Activated gamma-delta T cell (primary cell): ENCODE measurements around the gene ACP7.
"Not testable (repeated sequence)": the region's sequence is repeated elsewhere in the genome, so short reads cannot be mapped to it uniquely, and the experiment has no call there.

ENCODE experiments used
- DNase-seq: peaks from one replicate; lab custom pipeline; 2025; lab: John Stamatoyannopoulos, UW

Gene ACP7

DNA sequence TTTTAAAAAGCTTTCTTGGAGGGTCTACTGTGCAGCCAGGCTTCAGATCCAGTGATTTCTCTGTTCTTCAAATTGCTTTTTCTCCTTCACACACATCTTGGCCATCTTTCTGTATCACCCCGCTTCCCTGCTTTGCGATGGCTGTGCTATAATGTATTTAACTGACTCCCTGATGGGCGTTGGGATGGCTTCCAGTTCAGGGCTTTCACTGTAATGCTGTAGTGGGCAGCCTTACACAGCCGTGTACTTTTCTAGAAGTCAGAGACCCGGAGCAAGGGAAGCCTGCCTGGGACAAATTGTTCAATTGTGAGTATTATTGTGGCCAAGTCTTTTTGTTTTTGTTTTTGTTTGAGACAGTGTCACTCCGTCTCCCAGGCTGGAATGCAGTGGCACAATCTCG, 22.0 kb downstream of the ACP7 start:
- no peak for DNase-seq

- no peak for DNase-seq
Measured at GRCh38 chr19:39109641-39110040, 25.5 kb downstream of the ACP7 start.

DNA sequence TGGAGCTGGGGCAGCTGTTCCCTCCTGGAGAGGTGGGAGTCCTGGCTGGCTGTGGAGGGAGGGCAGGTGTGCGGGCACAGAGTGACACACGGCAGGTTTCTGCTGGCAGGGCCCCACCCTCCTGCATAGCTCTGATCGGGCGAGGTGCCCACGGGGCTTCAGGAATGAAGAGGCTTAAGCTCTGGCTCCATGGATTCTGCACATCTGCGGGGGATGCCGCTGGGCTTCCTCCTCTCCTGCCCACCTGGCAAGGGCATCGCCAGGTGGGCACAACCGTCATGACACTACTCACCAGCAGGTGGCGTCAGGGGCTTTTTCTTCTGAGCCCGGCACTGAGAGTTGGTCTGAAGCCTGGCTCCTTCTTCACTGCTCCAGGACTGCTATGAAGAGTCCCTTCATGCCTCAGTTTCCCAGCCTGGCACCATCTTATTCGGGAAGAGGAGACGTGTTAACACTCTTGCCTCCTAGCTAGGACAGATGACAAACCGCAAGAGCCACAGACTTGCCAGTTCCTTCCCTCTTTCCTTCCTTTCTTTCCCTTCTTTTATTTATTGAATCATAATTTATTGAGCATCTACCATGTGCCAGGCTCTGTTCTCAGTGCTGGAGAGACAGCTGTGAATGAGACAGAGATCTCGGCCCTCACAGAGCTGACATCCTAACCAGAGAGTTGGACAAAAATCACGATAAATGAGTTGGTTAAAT, 26.2 kb downstream of the ACP7 start:
- DNase-seq: no peak

- no peak for DNase-seq
Measured at GRCh38 chr19:39111593-39112199, 27.5 kb downstream of the ACP7 start.

DNA sequence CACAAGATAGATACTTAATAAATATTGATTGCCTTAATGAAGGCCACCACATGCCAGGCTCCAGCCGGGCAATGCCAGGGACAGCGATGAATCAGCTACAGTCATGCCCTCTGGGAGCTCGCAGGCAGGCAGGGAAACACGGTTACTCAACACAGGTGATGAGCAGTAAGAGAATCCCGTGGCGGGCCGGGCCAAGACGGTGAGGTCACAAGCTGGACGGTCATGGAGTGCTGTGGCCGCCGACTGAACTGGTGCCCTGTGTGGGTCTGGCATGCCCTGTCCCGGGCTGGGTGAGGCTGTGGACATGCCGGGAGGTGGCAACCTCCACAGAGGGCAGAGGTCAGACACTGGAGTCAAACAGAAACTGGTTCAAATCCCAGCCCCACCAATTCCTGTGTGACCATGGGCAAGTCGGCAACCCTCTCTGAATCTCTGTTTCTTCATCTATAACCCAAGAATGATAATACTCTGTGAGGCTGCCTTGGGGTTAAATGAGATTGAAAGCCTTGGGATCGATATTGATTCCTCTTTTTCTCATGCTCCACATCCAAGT, 28.2 kb downstream of the ACP7 start:
- no peak for DNase-seq

- DNase-seq: no peak
Measured at GRCh38 chr19:39113199-39113598, 29.0 kb downstream of the ACP7 start.

DNA sequence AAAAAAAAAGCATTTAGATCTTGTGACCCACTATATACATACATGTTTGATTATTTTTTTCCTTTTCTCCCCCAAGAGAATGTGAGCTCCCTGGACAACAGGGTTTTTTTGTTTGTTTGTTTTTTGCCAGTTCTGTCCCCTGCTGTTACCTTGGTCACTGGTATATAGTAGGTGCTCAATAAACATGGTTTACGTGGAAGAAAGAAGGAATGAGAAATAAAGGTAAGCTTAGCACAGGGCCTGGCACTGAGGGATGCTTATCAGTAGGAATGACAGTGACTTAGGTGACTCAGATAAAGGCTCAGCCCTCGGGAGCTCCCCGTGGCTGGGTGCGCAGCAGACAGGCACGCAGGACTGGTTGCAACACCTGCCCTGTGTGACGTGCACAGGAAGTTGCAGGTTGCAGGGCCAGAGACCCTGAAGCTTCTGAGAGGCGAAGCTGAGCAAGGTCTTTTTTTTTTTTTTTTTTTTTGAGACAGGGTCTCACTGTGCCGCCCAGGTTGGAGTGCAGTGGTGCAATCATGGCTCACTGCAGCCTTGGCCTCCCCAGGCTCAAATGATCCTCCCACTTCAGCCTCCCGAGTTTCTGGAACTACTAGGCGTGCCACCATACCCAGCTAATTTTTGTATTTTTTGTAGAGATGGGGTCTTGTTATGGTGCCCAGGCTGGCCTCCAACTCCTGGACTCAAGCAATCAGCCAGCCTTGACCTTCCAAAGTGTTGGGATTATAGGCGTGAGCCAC, 31.1 kb downstream of the ACP7 start:
- DNase-seq: no peak

- not testable (repeated sequence) for DNase-seq
Measured at GRCh38 chr19:39117023-39117422, 32.9 kb downstream of the ACP7 start.

- DNase-seq: no peak
Measured at GRCh38 chr19:39119830-39120229, 35.7 kb downstream of the ACP7 start.

GRCh38 chr19:39122934-39123731, 39.0 kb downstream of the ACP7 start:
- DNase-seq: no peak

DNA sequence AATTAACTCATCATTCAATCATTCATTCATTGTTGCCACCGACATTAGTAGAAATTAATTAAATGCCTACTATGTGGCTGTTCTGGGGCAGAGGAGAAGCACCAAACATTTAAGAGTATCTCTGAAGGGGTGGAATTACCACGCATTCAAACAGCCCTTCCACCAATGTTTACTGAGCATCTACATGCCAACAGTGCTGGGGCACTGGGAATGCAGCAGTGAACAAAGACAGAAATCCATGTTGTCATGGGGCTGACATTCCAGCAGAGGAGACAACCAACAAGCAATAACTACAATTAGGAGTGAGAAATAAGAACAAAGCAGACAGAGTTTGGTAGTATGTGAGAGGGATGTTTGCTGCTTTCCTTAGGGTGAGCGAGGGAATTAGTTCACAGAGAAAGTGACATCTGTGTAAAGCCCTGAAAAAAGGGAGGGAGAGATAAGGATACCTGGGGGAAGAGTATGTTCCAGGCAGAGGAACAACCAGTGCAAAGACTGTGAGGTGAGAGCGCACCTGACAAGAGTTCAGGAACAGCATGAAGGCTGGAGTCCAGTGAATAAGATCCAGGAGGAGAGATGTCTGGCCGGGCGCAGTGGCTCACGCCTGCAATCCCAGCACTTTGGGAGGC, 40.1 kb downstream of the ACP7 start:
- DNase-seq: no peak

DNA sequence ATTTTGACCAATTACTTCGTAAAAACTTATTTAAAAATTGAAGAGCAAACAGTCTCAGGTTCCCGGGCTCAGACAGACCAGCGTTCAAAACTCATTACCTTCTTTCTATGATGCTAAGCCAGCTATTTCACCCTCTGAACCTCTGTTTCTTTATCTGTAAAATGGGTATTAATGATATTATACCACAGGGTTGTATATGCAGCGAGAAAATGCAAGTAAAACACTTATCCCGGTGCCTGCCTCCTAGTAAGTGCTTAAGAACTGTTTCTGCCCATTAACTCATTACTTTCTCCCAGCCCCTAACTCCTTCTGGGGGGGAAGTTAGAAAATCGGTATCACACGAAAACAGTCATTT, 41.0 kb downstream of the ACP7 start:
- no peak for DNase-seq

GRCh38 chr19:39125554-39126311, 41.6 kb downstream of the ACP7 start, which contains the start of gene PAK4:
Gene PAK4 (plus strand): TSS chr19:39125786. CDS start chr19:39169554, 43,768 bp downstream.
- DNase-seq: peak; percentile 87

DNA sequence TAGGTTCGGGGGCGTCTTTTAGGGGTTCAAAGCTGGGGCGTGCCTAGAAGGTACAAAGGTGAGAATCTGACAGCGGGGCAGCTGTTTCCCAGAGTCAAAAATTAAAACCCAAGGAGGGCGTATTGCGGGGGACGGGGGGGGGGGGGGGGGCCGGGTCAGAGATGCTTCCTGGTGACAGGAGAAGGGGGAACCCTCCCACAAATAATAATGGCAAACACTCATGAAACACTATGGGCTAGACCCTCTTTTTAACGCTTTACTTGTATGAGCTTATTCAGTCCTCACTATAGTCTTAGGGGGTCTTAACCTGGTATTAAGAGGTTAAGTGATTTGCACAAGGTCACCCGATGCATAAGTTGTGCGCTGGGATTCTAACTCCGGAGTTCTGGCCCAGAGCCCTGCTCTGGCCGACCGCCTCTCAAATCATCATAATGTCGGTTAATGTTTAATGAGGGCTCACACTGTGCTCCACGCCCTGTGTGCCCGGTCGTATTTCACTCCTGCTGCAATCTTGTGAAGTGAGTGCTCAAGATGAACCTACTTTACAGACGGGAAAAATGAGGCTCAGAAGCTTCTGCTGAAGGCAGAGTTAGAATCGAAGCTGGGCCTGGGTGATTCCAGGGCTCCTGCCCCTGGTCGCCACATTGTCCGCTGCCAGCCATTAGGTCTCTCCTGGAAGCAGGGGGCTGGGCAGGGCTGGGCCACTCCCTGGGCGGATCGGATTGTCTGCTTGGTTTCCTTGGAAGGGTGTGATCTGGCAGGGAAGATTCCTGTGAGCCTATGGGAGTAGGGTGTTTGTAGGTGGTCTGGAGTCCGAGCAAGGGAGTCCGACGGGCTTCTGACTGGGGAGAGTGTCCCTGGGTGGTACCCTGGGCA, 42.4 kb downstream of the ACP7 start:
- DNase-seq: no peak

- no peak for DNase-seq
Measured at GRCh38 chr19:39127812-39128515, 43.8 kb downstream of the ACP7 start.

- no peak for DNase-seq
Measured at GRCh38 chr19:39128516-39129079, 44.4 kb downstream of the ACP7 start.

GRCh38 chr19:39129116-39129515, 44.9 kb downstream of the ACP7 start:
- DNase-seq: no peak

DNA sequence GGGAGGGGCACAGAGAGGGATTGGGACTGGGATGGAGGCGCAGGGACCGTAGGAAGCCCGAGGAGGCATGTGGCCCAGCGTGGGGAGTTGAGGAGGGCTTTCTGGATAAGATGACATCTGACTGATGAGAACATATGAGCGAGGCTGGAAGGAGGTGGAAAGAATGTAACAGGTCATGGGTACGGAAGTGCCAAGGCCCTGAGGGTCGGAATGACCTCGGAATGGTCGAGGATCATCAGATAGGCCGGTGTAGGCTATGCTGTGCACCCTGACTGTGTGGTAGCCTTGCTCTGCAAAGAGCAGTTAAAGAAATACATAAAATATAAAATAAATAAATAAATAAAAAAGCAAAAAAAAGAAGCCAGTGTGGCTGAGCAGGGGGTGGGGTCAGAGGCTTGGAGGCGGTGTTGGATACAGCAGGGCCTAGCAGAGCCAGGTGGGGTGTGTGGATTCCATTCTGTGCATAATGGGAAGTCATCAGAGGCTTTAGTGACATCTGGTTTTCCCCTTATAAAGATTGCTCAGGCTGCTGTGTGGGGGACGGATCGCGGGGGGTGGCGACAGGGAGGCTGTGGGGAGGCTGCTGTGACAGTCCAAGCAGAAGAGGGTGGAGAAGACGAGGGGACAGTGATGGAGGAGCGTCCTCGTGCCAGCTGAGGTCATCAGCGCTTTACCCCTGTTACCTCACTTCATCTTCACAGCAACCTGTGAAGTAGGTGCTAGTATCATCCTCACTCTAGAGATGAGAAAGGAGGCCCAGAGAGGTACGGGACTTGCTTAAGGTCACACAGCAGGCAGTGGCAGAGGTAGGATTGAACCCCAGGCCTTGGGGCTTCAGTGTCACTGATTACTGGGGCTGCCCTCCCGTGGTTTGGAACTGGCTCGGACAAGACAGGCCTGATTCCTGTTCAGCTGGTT, 46.4 kb downstream of the ACP7 start:
- no peak for DNase-seq
